T-helper 9 cell (primary cell): ENCODE results near the gene COL5A1.
"Not testable (repeated sequence)": the region's sequence is repeated elsewhere in the genome, so short reads cannot be mapped to it uniquely, and the experiment has no call there.

ENCODE experiments used
- DNase-seq: peaks from one replicate; pipeline ENCODE4 v3.0.0-alpha.2; 2020

The COL5A1 gene

GRCh38 chr9:134843740-134844139 is 202.1 kb downstream of the COL5A1 start:
- DNase-seq, result no peak

GRCh38 chr9:134844821-134845220 is 203.2 kb downstream of the COL5A1 start:
- no peak for DNase-seq

GRCh38 chr9:134846187-134846586 is 204.6 kb downstream of the COL5A1 start:
- no peak for DNase-seq

DNA sequence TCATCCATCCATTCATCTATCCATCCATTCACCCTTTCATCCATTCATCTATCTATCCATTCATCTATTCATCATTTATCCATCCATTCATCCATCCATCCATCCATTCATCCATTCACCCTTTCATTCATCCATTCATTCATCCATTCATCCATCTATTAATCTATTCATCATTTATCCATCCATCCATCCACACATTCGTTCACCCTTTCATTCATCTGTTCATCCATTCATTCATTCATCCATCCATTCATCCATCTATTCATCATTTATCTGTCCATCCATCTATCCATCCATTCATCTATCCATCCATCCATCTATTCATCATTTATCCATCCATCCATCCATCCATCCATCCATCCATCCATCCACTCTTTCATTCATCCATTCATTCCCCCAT is 205.1 kb downstream of the COL5A1 start:
- no peak for DNase-seq

GRCh38 chr9:134847138-134847537 is 205.5 kb downstream of the COL5A1 start:
- no peak for DNase-seq

DNA sequence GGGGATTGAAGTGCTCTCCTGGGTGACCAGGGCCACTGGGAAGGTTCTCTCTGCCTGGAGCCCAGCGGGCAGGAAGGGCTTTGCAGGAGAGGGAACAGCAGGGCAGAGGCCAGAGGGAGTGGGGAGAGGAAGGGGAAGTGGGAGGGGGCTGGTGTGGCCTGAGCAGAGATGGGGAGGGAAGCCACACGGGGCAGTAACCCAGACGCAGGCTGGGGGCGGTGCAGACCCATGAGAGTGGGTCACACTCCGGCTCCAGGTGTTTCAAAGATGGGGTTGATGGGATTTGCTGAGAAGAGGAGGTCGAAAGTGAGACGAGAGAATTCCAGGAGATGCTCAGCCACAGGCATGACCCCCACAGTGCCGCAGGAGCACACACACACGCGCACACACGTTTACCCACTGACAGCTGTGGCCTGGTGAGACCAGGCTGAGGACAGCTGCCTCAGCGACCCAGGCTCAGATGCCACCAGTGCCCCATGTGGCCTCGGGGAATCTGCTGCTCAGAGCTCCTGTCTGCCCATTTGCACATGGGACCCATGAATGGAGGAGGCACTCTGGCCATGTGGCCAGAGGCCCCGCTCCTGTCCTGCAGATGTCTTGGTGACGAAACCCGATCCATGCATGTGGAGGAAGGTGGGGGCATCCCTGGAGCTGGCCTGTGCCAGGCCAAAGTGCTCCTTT is 206.3 kb downstream of the COL5A1 start:
- no peak for DNase-seq

DNA sequence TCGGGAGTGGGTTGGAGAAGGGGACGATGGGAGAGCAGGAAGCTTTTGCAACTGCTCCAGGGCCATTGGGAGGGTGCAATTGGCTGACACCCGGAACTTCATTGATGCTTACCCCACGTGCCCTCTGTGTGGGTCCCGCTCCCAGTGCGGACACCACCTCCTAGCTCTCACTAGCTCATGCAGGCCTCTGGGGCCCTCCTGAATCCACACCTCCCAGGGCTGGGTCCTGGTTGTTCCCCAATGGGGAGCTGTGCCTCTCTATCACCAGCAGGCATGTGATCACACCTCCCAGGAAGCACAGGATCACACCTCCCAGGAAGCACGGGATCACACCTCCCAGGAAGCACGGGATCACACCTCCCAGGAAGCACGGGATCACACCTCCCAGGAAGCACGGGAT is 206.9 kb downstream of the COL5A1 start:
- DNase-seq, result no peak

DNA sequence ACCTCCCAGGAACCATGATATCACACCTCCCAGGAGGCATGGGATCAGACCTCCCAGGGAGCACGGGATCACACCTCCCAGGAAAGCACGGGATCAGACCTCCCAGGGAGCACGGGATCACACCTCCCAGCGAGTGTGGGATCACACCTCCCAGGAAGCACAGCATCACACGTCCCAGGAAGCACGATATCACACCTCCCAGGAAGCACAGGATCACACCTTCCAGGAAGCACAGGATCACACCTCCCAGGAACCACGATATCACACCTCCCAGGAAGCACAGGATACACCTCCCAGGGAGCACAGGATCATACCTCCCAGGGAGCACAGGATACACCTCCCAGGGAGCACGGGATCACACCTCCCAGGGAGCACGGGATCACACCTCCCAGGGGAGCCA is 209.0 kb downstream of the COL5A1 start:
- DNase-seq, result no peak

DNA sequence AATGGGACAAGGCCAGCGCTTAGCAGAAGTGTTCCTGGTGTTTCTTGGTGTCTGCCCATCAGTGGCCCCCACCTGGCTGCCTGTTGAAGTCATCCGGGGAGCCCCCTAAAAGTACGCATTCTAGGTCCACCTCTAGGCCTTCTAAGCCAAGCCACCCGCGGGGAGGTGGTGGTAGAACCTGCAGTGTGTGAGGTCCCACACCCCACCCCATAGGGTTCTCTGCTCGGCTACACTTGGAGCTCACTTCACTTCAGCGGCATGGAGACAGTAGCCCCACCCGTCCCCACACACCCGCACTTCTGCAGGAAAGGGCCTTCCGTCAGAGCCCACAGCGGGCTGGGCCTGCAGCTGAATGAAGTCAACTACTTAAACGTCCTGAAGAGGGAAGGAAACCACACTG is 209.4 kb downstream of the COL5A1 start:
- DNase-seq, result no peak

DNA sequence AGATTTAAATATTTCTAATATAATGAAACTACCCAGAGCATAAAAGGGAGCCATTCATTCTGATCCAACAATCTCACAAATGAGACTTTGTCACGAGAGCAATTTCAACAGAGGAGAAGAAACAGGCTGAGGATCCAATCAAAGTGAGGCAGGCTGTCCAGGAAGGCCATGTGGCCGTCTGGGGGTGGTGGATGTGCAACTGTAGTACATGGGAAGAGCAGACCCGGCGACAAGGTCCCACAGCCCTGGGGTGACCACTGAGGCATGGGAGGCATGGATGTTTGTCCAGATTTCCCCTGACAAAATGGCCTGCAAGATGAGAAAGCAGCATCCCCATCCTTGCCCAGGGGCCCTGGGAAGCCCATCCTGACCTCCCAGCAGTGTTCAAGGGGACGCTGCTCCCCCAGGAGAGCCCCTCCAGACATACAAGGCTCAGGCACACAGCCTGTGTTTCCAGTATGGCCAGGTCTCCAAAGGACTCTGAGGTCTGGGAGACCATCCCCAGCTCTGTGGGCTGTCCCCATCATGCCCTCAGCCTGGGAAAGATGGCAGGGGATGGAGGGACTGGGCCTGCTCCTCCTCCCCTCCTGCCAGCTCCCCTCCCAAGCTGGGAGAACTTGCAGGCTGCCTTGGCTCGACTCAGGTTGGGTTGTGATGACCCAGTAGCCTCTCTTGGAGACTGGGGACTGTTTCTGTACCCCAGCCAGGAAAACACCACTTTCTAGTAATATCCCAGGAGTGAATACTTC is 211.5 kb downstream of the COL5A1 start:
- no peak for DNase-seq

DNA sequence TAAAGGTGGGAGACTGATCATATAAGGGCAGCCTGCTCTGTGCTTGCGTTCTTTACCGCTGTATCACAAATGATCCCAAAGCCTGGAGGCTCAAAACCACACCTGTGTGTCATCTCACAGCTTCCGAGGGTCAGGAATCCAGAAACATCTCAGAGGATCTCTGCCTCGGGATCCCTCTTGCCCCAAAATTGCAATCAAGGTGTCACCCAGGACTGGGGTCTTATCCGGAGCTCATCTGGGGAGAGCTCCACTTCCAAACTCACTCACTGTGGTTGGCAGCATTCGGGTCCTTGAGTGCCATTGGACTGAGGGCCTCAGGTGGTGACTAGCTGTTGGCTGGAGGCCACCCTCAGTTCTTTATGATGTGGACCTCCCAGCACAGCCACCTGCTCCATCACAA is 212.3 kb downstream of the COL5A1 start:
- DNase-seq, result no peak

GRCh38 chr9:134854541-134854981 is 213.0 kb downstream of the COL5A1 start:
- no peak for DNase-seq

- no peak for DNase-seq
These were observed 213.8 kb downstream of the COL5A1 start for GRCh38 chr9:134855231-134855899.

- no peak for DNase-seq
These were observed 214.3 kb downstream of the COL5A1 start for GRCh38 chr9:134855900-134856377.

DNA sequence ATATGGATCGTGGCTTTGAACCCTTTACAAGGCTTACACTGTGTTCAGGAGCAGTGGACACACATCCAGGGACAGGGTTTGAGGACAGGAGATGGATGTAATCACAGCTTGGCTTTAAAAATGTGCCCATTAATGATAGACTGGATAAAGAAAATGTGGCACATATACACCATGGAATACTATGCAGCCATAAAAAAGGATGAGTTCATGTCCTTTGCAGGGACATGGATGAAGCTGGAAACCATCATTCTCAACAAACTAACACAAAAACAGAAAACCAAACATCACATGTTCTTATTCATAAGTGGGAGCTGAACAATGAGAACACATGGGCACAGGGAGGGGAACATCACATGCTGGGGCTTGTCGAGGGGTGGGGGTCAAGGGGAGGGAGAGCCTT is 215.8 kb downstream of the COL5A1 start:
- not testable (repeated sequence) for DNase-seq

DNA sequence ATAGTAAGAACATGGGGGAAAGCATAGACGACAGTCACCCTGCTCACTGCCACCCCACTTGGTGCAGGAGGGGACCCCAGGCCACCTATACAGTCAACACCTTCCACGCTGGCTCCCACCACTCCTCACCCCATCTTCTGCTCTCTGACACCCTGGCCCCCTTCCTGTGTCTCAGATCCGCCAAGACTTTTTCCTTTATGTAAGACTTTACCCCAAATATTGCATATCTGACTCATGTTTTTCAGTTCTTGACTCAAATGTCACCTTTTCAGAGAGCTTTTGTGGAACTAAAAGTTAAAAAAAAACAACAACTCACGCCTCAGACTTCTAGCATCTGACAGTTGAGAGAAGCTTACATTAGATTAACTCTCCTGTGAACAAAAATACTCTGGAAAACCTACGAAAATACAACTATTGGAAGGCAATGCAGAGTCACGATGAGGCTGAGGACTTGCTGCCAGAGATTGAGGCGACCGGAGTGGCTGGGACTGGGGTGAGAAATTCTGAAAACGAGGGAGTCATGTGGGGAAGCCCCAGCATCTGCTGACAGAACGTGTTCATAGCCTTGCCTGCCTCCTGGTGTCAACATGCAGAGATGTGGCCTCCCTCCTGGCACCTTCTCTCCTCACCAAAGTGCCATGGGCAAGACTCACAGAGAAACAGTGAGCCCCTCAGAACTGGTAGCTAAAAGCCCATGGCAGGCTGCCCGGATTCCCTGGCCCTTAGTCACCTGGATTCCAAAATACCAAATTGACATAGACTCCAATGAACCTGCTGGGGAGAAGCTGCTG is 216.6 kb downstream of the COL5A1 start:
- DNase-seq, result no peak

GRCh38 chr9:134860510-134860909 is 218.9 kb downstream of the COL5A1 start:
- DNase-seq, result no peak

GRCh38 chr9:134861595-134862334 is 220.2 kb downstream of the COL5A1 start:
- no peak for DNase-seq

- no peak for DNase-seq
These were observed 221.8 kb downstream of the COL5A1 start for GRCh38 chr9:134863306-134863902.

GRCh38 chr9:134863941-134864820 is 222.6 kb downstream of the COL5A1 start:
- DNase-seq, result no peak

DNA sequence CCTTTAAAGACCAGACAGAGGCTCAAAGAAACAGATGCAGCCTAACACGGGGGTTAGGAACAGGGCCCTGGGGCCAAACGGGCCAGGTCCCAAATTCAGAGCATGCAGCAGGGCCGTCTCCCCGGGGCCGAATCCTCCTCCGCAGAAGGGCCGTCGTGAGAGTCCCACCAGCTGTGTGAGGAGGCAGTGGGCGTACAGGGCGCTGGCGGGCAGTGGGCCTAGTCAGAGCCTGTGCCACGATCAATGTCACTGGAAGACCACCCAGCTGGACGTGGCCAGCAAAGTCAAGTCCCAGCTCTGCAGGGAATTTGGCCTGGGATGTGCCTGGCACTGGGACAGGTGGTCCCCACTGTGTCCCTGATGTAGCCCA is 223.2 kb downstream of the COL5A1 start:
- DNase-seq, result no peak
